Tibial nerve (tissue), 4 donors: ENCODE results near the gene SYCP2.

Experiments used
- CTCF ChIP-seq, 5 experiments: fragments of 200-600 bp in 3 of 5; fragments of 450-650 bp in 2 of 5; sonication (generic) in 3 of 5; IDR thresholded peaks; one replicate each; pipeline ENCODE4 v1.5.1; 2016 to 2019; ENCODE audit warnings: antibody characterized with exemption in 5 of 5, mild to moderate bottlenecking in 3 of 5, moderate library complexity in 2 of 5
- EP300 ChIP-seq, 2 donors: sonication (generic); formaldehyde crosslinking; IDR thresholded peaks; one replicate each; pipeline ENCODE4 v1.6.1; 2017; ENCODE audit warnings: antibody characterized with exemption in 2 of 2, mild to moderate bottlenecking in 1 of 2
- POLR2A ChIP-seq, 2 donors: fragments of 450-650 bp; IDR thresholded peaks; one replicate each; pipeline ENCODE4 v1.6.1; 2017; ENCODE audit warnings: antibody characterized with exemption in 2 of 2, mild to moderate bottlenecking in 2 of 2, moderate library complexity in 2 of 2

DNA sequence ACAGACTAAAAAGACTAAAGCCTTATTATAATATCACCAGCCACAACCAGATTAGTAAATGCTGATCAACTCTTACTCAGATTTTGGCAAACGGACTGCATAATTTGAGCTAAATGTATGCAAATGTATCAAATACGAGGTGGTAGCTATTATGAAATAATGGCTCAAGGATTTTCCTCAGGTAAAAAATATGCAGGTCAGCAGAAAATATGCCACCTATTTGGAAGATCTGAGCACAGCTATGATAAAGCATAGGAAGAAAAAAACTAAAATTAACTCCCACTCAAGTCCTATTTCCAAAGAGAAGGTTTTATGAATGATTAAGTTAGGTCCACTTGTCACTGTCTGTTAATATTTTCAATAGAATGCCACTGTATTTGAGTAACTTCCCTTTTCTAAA, 22.4 kb downstream of the SYCP2 start:
- TF ChIP-seq CTCF (IDR thresholded peaks at IDR 0.05), result no peak
- no peak for TF ChIP-seq EP300 (IDR thresholded peaks at IDR 0.05)
- TF ChIP-seq POLR2A (IDR thresholded peaks at IDR 0.05), result no peak
